ENCODE results near the gene ACAD11.

ACAD11 gene

DNA sequence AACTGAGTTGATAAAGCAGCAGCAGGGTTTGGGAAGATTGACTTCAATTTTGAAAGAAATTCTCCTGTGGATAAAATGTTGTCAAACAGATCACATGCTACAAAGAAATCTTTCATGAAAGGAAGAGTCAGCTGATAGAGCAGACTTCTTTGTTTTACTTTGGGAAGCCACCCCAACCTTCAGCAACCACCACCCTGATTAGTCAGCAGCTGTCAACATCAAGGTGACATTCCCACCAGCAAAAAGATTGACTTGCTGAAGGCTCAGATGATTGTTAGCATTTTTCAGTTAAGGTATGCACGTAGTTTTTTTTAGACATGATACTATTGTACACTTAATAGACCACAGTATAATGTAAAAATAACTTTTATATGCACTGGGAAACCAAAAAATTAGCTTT lies 150.1 kb downstream of the ACAD11 start:
- no peak for DNase-seq (ENCODE audit: low spot score)

DNA sequence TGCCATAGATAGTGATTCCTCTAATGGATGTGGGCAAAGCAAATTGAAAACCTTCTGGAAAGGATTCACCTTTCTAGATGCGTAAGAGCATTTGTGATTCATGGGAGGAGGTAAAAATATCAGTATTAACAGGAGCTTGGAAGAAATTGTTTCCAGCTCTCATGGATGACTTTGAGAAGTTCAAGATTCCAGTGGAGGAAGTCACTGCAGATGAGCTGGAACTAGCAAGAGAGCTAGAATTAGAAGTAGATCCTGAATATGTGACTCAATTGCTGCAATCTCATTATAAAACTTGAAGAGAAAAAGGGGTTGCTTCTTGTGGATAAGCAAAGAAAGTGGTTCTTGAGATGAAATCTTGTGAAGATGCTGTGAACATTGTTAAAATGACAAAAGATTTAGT lies 150.5 kb downstream of the ACAD11 start:
- DNase-seq (ENCODE audit: low spot score) = no peak
